Stimulated activated CD4-positive, alpha-beta T cell treated with anti-CD3 and anti-CD28 coated beads, Interleukin-15, amount 100 ng/mL, for 24 hours (primary cell): ENCODE measurements around the gene WDR38.

Experiments
- DNase-seq: peaks from one replicate; pipeline ENCODE4 v3.0.0-alpha.2; 2020

The WDR38 gene

GRCh38 chr9:124859803-124860581, 6.7 kb downstream of the WDR38 start:
- DNase-seq = no peak

GRCh38 chr9:124860582-124861341, 7.5 kb downstream of the WDR38 start:
- no peak for DNase-seq

GRCh38 chr9:124861342-124862229, 8.3 kb downstream of the WDR38 start, which contains the start of the genes ARPC5L and RPL35:
ARPC5L (plus strand) TSS chr9:124862130; CDS start chr9:124869291, 7,161 bp downstream.
RPL35 (minus strand) TSS chr9:124861957; CDS start chr9:124861912, 45 bp downstream.
- DNase-seq = peak; percentile 97

- DNase-seq = no peak
Measured at GRCh38 chr9:124863371-124863871, 10.2 kb downstream of the WDR38 start.

- DNase-seq = peak; percentile 94
Measured at GRCh38 chr9:124868511-124869465, 15.5 kb downstream of the WDR38 start.

- peak; percentile 59 for DNase-seq
Measured at GRCh38 chr9:124869466-124869985, 16.3 kb downstream of the WDR38 start.

- peak; percentile 94 for DNase-seq
Measured at GRCh38 chr9:124869986-124870560, 16.8 kb downstream of the WDR38 start.

GRCh38 chr9:124870723-124871122, 17.5 kb downstream of the WDR38 start:
- no peak for DNase-seq

- DNase-seq = no peak
Measured at GRCh38 chr9:124871156-124871561, 17.9 kb downstream of the WDR38 start.

GRCh38 chr9:124873664-124874063, 20.4 kb downstream of the WDR38 start:
- DNase-seq = peak; percentile 50

GRCh38 chr9:124875501-124875900, 22.2 kb downstream of the WDR38 start:
- no peak for DNase-seq

- no peak for DNase-seq
Measured at GRCh38 chr9:124877021-124877782, 23.9 kb downstream of the WDR38 start.

- no peak for DNase-seq
Measured at GRCh38 chr9:124878021-124878420, 24.8 kb downstream of the WDR38 start.

GRCh38 chr9:124878518-124878917, 25.3 kb downstream of the WDR38 start:
- DNase-seq = no peak

- no peak for DNase-seq
Measured at GRCh38 chr9:124879226-124879625, 26.0 kb downstream of the WDR38 start.

GRCh38 chr9:124880501-124880900, 27.2 kb downstream of the WDR38 start:
- no peak for DNase-seq

GRCh38 chr9:124881138-124881743, 28.0 kb downstream of the WDR38 start:
- DNase-seq = no peak

- DNase-seq = no peak
Measured at GRCh38 chr9:124882231-124882630, 29.0 kb downstream of the WDR38 start.

GRCh38 chr9:124884376-124884775, 31.1 kb downstream of the WDR38 start:
- DNase-seq = no peak

- DNase-seq = no peak
Measured at GRCh38 chr9:124885551-124885950, 32.3 kb downstream of the WDR38 start.
